Left kidney (tissue), 2 donors: ENCODE results near the gene GJA3. TPM values are rescaled to one million over a fixed set of nuclear protein-coding genes. Genes with fewer than 3 reads are reported as not detected.

Experiments
- DNase-seq: peaks from one replicate; pipeline ENCODE4 v3.0.0-alpha.2; 2013
- polyA plus RNA-seq: library from polyadenylated mRNA; unstranded; fragments of 120-200 nt; gene quantifications from one replicate; pipeline ENCODE4 v1.2.1, GENCODE V29; 2013; ENCODE audit not compliant: insufficient read length

The GJA3 gene
- polyA plus RNA-seq, 1 donor: 11.3 TPM

DNA sequence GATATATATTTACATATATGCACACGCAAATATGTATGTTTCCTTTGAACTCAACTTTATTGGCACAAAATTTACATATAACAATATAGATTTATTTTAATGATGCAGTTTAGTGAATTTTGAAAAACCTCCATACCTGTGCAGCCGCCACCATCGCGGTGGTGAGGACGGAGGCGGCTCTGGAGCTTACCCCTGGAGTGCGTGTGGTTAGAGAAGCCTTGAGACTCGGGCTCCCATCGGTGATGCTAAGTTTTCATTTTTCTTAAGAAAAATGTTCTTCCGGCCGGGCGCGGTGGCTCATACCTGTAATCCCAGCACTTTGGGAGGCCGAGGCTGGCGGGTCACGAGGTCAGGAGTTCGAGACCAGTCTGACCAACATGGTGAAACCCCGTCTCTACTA, 31.8 kb downstream of the GJA3 start:
- DNase-seq: no peak

GRCh38 chr13:20128459-20128931, 32.4 kb downstream of the GJA3 start:
- no peak for DNase-seq

- no peak for DNase-seq
Measured at GRCh38 chr13:20127562-20128458, 33.0 kb downstream of the GJA3 start.

GRCh38 chr13:20127262-20127561, 33.6 kb downstream of the GJA3 start:
- DNase-seq: no peak

GRCh38 chr13:20126541-20127261, 34.2 kb downstream of the GJA3 start:
- no peak for DNase-seq

DNA sequence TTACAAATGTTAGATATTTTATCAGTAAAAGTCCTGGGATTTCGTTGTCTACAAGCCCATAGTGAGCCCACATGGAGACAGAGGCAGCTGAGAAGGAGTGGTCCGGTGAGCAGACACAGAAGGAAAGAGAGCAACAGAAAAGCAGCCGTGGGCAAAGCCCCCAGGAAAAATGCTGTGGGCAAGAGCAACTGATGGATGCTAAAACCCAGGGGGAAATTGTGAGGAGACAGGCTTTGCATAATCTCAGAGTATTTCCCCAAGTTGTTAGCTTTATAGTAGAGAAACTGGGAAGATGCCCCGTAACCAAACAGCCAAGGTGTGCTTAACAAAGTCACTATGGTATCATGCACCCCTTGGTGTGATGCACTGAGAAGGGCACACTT, 35.1 kb downstream of the GJA3 start:
- no peak for DNase-seq

GRCh38 chr13:20125129-20125782, 35.6 kb downstream of the GJA3 start:
- DNase-seq: no peak

DNA sequence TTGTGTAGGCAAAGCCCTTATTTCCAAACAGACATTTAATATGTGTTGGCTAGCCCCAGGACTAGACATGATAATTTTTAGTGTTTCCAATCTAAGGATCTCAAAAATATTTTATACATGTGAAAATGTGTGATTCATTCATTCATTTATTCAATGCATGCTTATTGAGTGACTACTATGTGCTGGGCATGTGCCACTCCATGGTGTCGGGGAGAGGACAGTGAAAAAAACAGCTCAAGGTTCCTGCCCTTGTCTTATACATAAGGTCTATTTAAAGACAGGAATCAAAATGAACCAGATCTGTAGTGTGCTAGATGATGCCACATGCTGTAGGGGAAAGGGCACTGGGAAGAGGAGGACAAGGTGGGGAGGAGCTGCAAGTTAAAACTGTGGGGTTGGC, 36.5 kb downstream of the GJA3 start:
- DNase-seq: no peak

DNA sequence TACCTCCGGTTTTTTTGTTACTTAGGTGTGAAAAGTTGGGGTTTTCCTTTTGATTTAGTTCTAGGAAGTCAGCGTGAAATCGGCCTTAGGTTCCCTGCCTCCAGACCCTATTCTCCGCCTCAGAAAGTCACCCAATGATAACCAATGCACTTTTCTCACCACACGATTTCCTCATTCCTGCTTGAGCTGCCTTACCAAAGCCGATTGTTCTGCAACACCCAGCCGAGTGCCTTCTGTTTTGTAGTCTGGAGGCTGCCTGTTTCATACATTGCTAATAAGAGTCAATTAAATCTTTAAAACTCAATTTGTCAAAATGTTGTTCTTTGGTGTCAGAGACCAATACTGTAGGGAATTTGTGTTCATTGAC, 39.7 kb downstream of the GJA3 start:
- DNase-seq: no peak

DNA sequence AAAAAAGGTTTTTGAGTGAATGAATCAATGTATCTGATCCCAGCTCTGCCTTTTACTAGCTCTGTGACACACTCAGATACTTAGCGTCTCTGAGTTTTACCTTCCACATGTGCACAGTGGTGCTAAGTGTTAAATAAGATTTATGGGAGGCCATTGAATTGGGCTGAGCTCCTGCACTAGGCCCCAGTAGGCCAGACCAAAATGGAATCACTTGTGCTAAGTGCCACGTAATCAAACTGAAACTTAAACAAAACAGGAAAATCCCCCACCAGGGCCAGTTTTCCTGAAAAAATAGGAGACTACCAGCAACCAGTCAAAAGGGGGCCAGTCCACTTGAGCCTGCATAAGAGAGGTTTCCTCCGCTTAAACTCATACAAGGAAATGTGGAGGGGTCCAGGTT, 40.9 kb downstream of the GJA3 start:
- DNase-seq: no peak

GRCh38 chr13:20118268-20119140, 42.3 kb downstream of the GJA3 start:
- no peak for DNase-seq

GRCh38 chr13:20116213-20116612, 44.6 kb downstream of the GJA3 start:
- no peak for DNase-seq

DNA sequence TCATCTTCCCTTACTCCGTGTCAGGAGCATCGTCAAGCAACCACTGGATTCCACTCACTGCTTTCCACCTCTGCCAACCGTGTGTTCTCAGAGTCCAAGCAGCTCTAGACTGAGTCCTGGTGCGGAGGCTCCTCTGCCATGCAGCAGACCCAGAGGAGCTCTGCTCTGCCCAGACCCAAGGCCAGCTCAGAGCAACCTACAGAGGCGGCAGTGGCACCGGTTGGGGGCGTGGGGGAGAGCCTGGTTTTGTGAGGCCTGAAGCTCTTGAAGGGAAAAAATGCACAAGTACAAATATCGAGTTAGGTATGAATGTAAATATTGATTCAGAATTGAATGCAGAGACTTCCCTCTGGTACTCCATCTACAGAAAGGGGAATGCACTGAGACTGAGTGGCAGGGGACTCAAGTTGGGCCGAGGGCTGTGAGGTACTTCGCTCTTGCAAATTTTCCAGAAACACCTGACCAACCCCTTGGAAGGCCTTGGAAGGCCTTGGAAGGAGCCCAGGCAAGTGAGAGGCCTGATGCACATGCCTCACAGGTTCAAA, 46.7 kb downstream of the GJA3 start:
- no peak for DNase-seq

GRCh38 chr13:20109037-20109436, 51.8 kb downstream of the GJA3 start:
- DNase-seq: no peak

- DNase-seq: no peak
Measured at GRCh38 chr13:20106742-20107141, 54.1 kb downstream of the GJA3 start.

GRCh38 chr13:20105161-20105689, 55.6 kb downstream of the GJA3 start:
- no peak for DNase-seq

DNA sequence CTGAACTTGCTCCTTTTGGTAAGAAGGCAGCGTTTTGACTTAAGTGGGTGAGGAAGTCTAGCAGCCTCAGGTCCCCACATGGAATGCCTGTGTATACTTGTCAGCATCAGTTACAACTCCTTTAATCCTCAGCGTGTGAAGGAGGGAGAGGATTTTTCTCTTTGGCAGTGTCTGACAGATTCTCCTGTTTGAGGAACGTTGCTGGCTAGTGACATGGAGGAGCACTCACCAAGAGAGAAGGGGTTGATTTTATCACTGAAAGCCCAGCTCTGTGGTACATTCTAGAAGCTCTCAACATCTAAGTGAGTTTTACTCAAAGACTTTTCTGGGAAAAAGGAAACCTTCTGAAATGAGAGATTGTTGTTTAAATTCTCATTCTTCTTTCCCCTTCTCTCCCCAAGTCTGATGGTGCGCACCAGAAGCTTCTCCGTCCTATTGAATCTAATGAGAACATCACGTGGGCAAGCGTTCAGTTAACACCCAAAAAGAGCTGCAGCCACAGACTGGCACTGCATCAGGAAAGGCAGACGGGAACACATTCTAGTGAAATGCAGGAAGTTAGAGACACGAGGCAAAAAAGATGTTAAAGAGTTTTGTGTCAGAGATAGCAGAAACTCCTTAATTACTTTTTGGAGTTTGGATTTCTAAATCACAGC, 58.2 kb downstream of the GJA3 start:
- no peak for DNase-seq

GRCh38 chr13:20101467-20102316, 59.2 kb downstream of the GJA3 start:
- no peak for DNase-seq

DNA sequence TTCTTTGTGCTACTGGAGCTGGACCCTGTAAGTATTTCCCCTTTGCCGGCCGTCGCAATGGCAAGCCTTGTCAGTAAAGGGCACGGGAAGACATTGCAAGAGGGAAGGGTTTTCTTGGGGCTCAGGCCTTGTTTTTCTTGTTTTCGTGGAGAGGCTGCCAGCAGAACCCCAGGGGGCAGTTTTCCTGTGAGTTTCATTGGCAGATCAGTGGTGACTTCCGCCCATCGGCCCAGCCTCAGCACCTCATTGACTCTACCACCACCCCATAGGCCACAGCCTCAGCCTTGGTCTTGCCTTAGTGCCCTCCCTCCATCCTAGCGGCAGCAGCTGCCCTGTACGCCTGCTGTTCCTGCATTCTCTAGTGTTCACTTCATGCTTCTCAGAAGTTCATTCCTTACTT, 61.5 kb downstream of the GJA3 start:
- no peak for DNase-seq

- no peak for DNase-seq
Measured at GRCh38 chr13:20093951-20094350, 66.9 kb downstream of the GJA3 start.
